Stimulated activated CD8-positive, alpha-beta memory T cell treated with anti-CD3 and anti-CD28 coated beads, Interleukin-4, amount 100 ng/mL, for 1 hour (primary cell): ENCODE measurements around the gene S100Z.
"Not testable (repeated sequence)": the region's sequence is repeated elsewhere in the genome, so short reads cannot be mapped to it uniquely, and the experiment has no call there.

Source experiments
- DNase-seq, 2 donors: peaks; one replicate each; pipeline ENCODE4 v3.0.0-alpha.2; 2020; ENCODE audit warnings: low read depth in 2 of 2, low spot score in 1 of 2

The S100Z gene

GRCh38 chr5:76822105-76822731 lies 27.6 kb upstream of the S100Z start:
- DNase-seq: not testable (repeated sequence)

DNA sequence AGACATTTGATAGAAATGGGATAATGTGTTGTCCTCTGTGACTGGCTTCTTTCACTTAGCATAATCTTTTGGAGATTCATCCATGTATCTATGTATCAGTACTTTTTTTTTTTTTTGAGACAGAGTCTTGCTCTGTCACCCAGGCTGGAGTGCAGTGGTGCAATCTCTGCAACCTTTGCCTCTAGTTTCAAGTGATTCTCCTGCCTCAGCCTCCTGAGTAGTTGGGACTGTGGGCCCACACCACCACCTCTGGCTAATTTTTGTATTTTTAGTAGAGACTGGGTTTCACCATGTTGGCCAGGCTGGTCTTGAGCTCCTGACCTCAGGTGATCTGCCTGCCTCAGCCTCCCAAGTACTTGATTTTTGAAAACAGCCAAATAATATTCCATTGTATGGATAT lies 23.4 kb upstream of the S100Z start:
- DNase-seq: not testable (repeated sequence)

DNA sequence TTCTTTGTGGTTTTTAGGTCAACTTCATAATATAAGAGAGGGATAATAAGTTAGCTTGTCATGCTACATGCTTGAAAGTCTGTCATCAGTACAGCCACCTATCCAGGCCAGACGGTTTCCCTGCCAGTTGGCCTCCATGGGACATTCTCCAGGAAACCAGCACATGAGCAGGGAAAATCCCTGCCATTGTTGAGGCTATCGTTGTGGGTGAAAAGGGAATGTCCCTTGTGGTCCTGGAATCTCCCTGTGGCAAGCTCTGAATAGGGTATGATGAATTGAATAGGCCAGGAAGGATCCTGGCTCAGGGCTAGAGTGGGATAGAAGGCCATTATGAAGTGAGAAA lies 18.7 kb upstream of the S100Z start:
- no peak for DNase-seq

DNA sequence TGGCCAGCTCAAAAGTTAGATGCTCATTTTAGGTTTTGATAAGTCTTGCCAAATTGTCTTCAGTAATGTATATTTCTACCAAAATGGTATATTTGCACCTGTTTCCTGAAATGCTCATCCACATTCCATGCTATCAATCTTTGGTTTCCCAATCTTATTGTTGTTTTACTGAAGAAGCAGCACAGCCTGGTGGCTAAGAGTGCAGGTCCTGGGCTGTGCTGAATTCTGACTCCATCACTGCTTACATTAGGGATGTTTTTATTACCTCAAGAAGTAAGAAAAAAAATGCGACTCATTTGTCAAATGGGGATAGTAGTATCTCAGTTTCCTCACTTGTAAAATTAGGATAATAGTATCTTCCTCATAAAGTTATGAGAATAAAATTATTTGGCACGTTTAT lies 13.6 kb upstream of the S100Z start:
- no peak for DNase-seq

DNA sequence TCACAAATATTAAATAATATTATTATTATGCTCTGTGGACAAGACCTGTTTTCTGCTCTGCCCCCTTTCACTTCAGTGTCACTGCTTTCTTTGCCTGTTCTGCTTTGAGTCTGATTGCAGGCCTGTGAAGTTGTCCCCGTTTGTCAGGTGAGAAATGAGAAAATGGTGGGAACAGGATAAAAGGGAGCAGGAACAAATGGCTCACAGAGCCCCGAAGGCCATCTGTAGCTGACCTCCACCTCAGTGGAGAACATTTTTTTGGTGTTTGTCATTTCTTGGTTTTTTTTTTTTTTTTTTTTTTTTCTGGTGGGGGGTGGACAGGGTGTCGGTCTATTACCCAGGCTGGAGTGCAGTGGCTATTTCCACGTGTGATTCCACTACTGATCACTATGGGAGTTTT lies 13.2 kb upstream of the S100Z start:
- no peak for DNase-seq

- DNase-seq: no peak
These were observed 11.1 kb upstream of the S100Z start for GRCh38 chr5:76838481-76839261.

GRCh38 chr5:76841361-76841760 lies 8.5 kb upstream of the S100Z start:
- DNase-seq: no peak

- no peak for DNase-seq
These were observed 3.9 kb upstream of the S100Z start for GRCh38 chr5:76845890-76846289.

DNA sequence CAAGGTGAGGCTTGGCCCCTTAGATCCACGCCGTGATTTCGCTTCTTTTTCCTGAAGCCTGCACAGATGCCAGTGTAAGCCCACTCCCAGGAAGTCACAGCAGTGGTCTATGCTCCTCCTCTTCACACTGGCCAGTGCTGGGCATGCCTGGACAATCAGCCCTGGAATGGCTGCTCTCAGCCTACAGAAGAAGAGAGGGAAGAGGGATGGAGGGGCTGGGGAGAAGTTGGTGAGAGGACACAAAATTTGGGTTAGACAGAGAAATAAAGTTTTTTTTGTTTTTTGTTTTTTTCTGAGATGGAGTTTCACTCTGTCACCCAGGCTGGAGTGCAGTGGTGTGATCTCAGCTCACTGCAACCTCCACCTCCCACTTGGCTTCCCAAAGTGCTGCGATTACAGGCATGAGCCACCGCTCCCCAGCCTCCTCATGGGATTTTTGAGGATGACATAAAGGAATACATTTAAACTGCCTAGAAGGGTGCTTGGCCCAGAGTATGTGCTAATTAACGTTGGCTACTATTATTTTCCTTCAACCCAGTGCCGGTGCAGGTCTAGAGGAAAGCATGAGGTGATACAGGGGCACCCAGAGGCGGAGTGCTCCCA lies 830 bp downstream of the S100Z start:
- DNase-seq: no peak

DNA sequence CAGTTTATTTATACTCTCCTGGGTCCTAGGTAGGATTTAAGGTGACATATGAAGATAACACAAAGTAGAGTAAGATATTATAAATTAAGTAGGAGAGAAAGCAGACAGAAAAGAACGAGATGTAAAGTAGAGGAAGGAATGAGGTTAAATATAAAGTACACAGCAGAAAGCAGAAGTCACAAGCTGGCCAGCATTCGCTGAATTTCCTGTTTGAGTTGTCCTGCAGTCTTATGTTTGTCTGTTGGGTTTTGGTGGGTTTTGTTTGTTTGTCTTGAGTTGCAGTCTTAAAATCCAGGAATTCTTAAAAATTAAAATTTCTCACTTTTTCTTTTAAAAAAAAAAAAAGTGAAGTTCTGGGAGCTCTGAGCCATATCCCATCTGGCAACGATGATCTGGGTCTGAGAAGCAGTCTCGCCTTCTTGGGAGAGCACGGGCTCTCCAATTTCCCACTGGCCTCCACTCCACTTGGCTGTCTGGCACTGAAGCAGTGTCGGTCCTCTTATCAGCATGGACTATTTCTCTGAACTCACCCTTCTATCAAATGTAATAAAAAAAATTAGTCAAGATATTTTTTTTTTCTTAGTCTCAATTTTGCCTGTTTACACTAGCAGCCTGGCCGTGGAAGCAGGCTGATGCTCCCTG lies 2.0 kb downstream of the S100Z start:
- no peak for DNase-seq

- DNase-seq: no peak
These were observed 3.0 kb downstream of the S100Z start for GRCh38 chr5:76852772-76853171.

DNA sequence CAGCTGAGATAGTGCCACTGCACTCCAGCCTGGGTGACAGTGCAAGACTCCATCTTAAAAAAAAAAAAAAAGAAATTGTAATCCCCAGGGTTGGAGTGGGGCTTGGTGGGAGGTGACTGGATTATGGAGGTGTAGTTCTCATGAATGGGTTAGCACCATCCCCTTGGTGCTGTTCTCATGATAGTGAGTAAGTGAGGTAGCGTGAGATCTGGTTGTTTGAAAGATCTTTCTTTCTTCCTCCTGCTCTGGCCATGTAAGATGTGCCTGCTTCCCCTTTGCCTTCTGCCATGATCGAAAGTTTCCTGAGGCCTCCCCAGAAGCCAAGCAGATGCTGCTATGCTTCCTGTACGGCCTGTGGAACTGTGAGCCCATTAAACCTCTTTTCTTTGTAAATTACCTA lies 3.9 kb downstream of the S100Z start:
- DNase-seq: not testable (repeated sequence)

- no peak for DNase-seq
These were observed 4.8 kb downstream of the S100Z start for GRCh38 chr5:76854644-76855043.

- DNase-seq: not testable (repeated sequence)
These were observed 5.7 kb downstream of the S100Z start for GRCh38 chr5:76855501-76855900.

GRCh38 chr5:76855961-76856360 lies 6.1 kb downstream of the S100Z start:
- DNase-seq: no peak

GRCh38 chr5:76856800-76857199 lies 7.0 kb downstream of the S100Z start:
- DNase-seq: not testable (repeated sequence)

DNA sequence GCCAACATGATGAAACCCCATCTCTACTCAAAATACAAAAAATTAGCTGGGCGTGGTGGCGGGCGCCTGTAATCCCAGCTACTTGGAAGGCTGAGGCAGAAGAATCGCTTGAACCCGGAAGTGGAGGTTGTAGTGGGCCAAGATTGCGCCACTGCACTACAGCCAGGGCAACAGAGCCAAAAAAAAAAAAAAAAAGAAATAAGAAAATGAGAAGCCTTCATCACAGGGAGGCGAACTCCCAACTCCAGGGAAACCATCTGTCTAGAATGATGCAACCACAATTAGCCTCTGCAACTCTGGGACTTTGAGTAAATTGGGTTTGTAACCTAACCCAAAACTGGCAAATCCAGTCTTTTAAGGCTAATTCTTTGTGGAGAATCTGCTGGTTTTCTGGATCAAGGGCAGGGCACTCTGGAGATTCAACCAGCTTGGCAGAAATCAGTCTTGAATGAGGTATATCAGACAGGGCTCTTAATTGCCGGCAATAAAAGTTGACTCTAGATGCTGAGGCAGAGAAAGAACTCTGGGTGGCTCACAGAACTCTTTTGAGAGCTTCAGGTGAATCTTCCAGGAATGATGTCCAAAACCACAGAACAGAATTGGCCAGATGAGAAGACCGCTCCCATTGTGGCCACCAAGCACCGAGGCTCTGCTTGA lies 9.9 kb downstream of the S100Z start:
- DNase-seq: no peak

DNA sequence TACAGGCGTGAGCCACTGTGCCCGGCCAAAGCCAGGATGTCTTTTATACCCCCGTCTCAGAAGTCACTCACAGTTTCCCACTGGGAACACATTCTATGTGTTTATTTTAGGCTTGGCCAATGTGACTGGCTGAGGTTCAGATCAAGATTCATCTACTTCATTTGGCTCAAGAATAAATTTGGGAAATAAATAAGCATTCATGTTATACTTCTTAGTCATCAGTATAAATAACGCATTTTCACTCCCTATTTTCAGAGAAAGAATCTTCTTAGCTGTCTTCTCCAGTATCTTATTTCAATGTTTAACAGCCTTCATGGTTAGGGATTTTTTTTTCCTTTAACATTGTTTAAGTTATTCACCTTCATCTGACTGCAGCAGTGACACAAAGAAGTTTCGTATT lies 11.8 kb downstream of the S100Z start:
- no peak for DNase-seq

GRCh38 chr5:76863001-76863400 lies 13.2 kb downstream of the S100Z start:
- DNase-seq: no peak

DNA sequence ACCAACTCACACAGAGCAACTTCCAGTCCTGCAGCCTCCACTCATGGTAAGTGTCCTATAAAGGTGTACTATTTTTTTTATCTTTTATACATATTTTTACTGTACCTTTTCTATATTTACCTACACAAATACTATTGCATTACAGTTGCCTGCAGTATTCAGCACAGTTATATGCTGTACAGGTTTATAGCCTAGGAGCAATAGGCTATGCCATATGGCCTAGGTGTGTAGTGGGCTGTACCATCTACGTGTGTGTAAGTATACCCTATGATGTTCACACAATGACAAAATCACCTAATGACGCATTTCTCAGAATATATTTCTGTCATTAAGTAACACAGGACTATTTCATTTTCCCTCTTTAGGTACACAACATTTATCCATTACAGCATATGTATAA lies 16.7 kb downstream of the S100Z start:
- DNase-seq: no peak

DNA sequence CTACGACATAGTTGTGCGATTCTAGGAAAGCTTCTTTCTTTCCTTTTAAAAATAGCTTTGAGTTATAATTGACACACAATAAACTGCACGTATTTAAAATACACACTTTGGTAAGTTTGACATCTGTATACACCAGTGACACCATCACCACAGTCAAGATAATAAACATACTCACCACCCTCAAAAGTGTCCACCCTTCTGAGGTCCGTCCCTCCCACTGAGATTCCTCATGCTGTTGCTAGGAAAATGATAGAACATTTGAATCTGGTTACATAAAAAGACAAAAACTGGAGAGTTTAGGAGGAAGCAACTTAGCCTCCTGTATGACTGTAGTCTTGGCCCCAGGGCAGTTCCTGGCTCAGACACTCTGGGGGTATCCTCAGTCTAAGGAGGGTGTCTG lies 17.2 kb downstream of the S100Z start:
- no peak for DNase-seq
